NCI-H526 treated with DMSO at 0.1 percent for 48 hours (cell line): ENCODE measurements around the gene ZMIZ1.

ENCODE experiments used
- DNase-seq: peaks from one replicate; lab custom pipeline; 2025; lab: John Stamatoyannopoulos, UW

The ZMIZ1 gene

DNA sequence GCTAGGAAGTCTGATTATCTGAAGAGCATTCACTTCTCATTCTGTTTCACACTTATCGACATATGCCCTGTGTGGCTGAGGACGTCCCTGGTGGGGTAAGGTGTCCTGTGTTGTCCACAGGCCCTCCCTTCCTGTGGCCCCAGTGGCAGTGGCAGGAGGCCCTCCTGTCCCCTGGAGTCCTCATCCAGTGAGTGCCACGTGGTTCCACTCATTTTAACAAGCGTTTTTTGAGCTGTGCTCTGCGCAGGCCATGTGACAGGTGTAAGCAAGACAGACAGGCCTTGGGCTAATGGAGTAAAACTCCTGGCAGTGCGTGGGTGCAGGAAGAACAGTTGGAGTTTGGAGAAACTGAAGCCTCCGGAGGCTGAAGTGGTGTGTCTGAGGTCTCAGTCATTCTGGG lies 239.2 kb downstream of the ZMIZ1 start:
- no peak for DNase-seq

GRCh38 chr10:79308969-79309665 lies 240.4 kb downstream of the ZMIZ1 start:
- DNase-seq = no peak

GRCh38 chr10:79310200-79310865 lies 241.6 kb downstream of the ZMIZ1 start:
- no peak for DNase-seq

GRCh38 chr10:79310911-79311573 lies 242.3 kb downstream of the ZMIZ1 start:
- DNase-seq = no peak

DNA sequence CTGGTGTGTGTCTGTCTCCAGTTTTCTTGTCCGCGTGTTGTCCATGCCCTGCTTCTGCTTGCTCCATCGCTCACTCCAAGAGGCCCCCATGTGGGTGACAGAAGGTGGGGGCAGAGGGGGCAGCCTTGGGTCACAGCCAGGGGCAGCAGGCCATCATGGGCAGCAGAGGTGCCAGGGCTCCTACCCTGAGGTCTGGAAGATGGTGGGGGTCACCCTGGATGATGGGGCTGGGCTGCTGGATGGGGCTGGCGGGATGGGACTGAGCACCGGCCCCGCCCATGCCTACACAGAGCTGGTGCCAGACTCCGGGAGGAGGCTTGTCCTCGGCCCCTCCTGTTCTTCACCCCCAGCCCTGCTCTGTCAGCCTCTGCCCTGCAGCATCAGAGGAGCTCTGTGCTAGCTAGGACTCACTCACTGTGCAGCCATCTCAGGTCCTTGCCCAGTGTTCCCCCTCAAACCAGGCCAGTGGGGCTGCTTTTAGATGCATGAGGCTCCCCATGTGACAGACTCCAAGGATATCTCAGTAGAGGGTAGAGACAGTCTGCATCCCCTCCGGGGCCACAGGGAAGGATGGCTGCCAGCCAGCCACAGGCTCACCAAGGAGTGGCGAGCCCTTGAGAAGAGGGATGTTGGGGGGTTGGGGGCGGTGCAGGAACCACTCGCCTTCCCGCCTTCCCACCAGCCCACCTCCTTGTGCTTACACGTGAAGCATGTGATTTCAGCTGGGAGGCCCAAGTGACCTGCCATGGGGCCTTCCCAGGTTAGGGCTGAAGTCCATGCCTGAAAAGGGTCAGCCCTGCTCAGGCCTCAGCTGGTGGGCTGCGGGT lies 243.0 kb downstream of the ZMIZ1 start:
- no peak for DNase-seq

DNA sequence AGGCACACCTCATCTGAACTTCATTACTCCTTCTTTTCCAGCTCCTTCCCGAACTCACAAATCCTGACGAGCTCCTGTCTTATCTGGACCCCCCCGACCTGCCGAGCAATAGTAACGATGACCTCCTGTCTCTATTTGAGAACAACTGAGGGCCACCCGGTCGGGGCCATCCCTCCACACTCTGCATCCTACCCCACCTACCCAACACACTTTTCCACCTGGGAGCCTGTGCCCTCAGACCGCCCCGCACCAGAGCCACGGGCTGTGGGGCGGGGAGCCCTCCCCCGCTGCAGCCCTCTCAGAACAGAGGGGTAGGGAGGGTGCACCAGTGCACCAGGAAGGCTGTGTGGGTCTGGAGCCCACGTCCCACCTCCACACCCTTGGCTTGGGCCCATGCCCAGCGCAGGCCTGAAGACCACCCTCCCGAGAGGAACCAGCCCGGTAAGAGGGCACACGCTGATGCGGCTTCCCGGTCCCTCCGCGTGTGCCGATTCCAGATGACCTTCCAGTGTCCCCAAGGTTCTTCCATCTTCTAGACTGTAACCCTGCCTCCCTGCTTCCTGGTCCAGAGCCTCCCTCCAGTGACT lies 243.9 kb downstream of the ZMIZ1 start:
- no peak for DNase-seq

GRCh38 chr10:79313320-79313719 lies 244.6 kb downstream of the ZMIZ1 start:
- no peak for DNase-seq

- DNase-seq = no peak
Observed at GRCh38 chr10:79313911-79314439, 245.2 kb downstream of the ZMIZ1 start.

DNA sequence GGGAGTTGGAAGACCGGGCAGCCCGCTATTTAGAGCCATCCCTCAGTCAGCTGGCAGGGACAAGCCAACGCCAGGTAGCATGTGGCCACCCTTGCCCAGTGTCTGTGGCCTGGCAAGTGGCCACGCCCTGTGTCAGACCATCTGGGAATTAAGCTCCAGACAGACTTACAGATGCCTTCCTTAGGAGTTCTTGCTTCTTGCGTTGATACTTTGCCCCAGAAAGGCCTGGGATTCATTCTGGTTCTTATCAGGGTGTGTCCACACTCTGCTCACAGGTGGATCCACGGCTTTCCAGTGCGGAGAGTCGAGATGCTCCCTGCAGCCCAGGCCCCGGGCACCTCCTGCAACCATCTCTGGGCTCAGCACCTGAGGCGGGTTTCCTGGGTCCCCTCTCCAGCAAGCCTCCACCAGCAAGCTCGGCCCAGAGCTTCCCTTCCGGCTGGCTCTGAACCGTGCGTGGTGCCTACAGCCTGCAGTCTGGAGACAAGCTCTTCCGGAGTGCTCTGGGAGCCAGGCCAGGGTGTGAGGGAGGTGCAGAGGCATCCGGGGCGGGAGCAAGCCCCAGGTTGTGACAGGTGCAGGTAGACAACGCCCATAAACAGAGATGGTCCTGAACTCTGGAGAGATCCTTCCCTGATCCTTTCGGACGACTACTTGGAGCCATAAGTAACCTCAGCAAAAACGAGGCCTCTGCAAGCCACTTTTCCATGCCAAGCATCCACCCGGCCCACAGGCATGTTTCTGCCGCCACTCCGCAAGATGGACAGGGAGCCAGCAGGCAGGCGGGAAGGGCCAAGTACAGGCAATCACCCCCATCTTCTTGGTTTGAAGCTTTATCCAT lies 246.2 kb downstream of the ZMIZ1 start:
- no peak for DNase-seq

- DNase-seq = no peak
Observed at GRCh38 chr10:79315602-79315920, 246.8 kb downstream of the ZMIZ1 start.

GRCh38 chr10:79316671-79317431 lies 248.1 kb downstream of the ZMIZ1 start:
- no peak for DNase-seq

GRCh38 chr10:79318369-79318768 lies 249.6 kb downstream of the ZMIZ1 start:
- no peak for DNase-seq

- no peak for DNase-seq
Observed at GRCh38 chr10:79319115-79319771, 250.5 kb downstream of the ZMIZ1 start.

DNA sequence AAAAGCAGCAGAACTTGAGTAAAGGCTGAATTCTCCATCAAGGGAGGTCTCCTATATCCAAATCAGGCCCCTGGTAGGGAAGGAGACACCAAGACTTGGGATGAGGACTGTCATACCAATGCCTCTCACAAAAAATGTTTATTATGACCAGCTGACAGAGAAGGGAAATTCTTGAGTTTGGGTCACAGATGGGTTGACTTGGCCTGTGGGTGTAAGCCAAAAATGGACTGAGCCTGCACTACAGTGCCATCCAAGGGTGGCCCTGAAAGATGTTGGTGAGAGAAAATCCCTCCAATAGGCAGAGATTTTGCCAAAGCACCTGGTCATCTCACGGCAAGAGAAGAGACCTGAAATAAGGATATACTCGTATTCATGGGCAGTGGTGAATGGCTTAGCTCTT lies 251.6 kb downstream of the ZMIZ1 start:
- no peak for DNase-seq

GRCh38 chr10:79320820-79321493 lies 252.2 kb downstream of the ZMIZ1 start:
- DNase-seq = no peak

- DNase-seq = no peak
Observed at GRCh38 chr10:79321494-79321882, 252.7 kb downstream of the ZMIZ1 start.

GRCh38 chr10:79321951-79322350 lies 253.2 kb downstream of the ZMIZ1 start:
- no peak for DNase-seq

- DNase-seq = no peak
Observed at GRCh38 chr10:79322616-79323543, 254.1 kb downstream of the ZMIZ1 start.
